RPMI7951 (cell line): ENCODE measurements around the gene PLCB2. TPM values are rescaled to one million over a fixed set of nuclear protein-coding genes. Genes with fewer than 3 reads are reported as not detected.

Experiments
- DNase-seq: peaks from one replicate; pipeline ENCODE4 v3.0.0-alpha.2; 2012; ENCODE audit warnings: low read depth
- total RNA-seq: library from RNA; depleted of rRNA; stranded (reverse); fragments of >200 nt; shearing (Covaris generic); gene quantifications from 2 replicates; pipeline ENCODE4 v1.2.3, GENCODE V29; 2014

PLCB2 gene
- total RNA-seq, 1 experiment from 2014 or later, result 1.6 TPM

GRCh38 chr15:40250304-40250656 is 57.5 kb downstream of the PLCB2 start:
- DNase-seq, result no peak

GRCh38 chr15:40249477-40250303 is 58.0 kb downstream of the PLCB2 start:
- peak; percentile 93 for DNase-seq

DNA sequence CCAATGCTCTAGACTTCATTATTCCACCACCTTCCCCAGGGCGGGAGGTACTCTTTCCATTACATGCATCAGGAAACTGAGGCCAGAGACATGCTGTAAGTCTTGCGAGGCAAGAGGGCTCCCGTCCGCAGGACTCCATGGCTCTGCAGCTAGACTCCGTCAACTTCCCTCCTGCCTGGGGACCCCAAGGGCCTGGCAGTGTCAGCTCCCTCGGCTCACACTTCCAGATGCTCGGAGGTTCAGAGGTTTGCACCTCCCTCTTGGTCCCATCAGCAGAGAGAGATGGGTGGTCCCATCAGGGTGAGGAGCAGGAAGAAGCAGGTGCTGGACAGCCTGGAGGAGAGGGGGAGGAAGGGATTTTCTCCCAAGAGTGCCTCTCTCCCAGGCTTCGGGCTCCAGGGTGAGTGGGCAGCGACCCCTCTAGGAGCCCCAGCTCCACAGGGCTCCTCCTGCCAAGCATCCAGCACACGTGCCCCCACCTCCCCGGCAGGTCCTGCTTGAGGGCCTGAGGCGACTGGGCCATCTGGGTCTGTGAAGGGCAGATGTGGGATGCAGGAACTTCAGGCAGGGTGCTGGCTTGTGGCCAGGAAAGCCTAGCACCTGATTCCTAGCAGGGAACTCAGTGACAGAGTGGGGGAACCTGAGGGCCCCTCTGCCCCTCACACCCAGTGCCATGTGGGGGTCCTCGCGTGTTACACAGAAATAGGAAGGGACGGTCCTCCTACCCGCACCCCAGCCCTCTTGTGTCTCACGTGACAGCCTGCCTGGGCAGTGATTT is 59.5 kb downstream of the PLCB2 start:
- DNase-seq, result no peak

DNA sequence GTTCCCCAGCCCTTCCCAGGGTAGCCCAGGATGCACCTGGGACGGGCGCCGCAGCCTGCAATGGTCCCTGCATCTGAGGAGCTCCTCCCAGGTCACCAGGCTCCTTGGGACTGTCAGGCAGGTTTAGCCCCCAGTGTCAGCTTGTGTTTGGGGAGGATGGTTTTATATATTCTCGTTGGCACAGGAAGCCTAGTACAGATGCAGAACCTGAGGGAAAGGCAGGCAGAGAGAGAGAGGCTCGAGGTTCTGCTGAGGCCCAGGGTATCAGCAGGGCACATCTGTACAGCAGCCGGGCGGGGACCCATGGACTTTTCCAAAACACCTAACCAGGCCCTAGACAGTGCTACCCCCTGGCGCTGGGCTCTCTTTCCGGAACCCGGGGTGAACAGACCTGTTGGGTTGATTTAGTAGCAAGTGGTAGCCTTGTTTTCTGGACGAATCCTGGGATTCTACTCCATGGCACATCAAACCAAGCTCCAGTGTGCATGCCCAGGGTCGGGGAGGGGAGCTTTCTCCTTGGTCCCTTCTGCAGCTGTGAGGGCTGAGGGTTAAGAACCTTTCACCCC is 60.2 kb downstream of the PLCB2 start:
- no peak for DNase-seq

DNA sequence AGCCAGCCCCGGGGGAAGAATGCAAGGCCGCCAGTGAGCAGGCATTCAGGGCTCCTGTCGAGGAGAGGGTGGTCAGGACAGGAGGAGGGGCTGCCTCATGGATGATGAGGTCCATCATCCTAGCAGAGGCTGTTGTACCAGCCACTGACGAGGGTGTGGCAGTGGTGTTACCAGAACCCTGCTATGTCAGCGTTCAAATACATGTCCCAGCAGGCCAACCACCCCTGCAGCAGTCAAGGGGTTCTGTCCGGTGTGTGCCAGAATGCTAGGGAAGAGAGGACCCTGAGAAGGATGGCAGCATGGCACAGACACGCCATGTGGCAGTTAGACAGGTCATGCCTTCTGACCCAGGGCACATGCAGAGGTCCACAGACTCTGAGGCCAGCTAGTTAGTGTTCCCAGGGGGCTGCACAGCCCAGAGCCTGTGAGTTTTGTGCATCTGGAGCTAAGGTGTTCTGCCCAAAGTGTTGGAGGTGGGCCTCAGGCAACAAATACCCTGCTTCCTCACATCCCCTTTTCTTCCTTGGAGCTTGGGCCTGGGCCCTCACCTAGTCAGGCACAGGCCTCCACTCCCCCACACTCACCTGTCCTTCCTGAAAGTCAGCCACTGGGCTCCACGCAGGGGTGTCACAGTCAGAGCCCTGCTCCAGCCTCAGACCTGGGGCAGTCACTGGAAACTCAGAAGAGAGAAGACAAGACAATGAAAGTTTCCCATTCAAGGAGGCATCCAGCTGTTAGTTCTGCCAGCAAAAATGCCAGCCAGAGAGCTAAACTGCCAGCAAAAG is 61.0 kb downstream of the PLCB2 start:
- DNase-seq, result no peak

- no peak for DNase-seq
Observed at GRCh38 chr15:40245666-40246450, 61.9 kb downstream of the PLCB2 start.

DNA sequence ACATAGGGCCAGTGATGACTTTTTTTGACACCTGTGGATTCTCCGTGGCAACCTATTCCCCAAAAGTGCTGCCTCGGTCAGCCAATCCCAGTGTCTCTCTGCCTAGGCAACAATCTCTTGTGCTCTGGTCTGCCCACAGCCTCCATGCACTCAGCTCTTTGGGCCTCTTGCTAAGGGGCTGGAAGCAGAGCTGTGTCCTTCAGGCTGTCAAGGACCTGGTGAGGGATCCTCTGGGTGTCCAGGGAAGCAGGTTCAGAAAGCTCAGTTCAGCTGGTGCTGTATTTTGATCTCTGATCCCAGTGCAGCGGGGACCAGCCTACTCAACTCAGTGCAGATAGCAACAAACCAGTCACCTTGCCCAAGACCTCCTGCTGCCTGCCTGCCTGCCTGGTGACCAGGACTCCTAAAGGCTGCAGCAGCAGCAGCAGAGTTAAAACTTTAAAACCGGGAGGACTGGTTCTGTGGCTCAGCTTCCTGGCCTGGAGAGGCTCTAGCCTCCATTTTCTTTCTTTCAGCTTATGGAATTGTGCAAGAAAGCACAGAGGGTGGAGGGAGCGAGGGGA is 62.7 kb downstream of the PLCB2 start:
- DNase-seq, result no peak

GRCh38 chr15:40243126-40243810 is 64.5 kb downstream of the PLCB2 start:
- DNase-seq, result no peak

DNA sequence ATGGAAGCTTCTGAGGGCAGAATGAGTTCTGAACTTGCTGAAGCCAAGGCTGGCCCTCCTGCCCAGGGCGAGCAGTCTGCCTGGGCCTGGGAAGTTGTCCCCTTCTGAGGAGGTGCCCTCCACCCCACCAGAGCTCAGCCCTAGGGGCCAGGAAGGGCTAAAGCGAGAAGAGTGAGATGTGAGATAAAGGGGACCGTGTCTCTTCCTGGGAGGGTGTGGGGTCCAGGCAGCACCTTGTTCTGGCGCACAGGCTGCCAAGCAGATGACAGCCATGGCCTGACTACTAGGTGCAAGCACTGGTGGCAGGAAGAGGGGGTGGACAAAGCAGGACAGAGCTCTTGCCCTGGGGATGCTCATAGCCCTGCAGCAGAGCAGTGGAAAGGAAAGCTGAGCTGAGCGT is 65.1 kb downstream of the PLCB2 start:
- no peak for DNase-seq

- no peak for DNase-seq
Observed at GRCh38 chr15:40242213-40242599, 65.5 kb downstream of the PLCB2 start.

DNA sequence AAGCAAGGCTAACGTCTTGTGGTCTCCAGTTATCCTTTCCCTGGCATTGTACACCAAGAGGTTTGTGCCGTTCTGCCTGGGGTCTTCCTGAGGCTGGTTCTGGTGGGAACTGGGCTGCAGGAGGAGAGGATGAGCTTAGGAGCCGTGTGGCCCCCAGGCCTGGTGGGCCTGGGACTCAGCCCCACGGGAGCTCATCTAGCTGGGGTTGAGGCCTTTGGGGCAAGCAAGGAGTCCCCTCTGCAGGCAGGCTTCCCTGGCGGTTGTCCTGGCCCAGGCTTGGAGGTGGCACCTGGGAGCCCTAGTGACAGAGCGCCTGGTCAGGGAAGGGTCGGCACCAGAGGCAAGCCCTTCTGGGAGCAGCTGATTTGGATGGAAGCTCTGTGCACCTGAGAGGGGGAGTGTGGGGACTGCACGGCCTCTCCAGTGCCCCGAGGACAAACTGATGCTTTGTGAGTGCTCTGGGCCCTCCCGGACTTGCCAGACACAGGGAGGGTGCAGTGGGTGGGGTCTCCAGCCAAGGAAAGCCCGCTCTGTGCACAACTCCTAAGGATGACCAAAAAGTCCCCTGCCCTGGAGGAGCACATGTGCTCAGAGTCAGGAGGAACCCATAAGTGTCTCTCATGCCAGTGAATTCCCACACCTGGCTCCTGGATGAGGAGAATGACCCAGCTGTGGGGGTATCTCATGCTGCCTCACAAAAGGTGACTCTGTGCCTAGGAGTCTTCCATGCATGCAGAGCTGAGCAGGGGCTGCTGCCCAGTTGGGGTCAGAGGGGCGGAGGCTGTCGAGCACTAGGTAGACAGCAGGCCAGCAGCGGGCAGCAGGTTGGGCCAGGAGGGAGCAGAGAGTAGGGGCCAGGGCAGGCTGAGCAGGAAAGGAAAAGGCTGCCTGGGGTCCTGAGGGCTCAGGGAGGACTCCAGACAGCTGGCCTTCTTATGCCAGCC is 66.2 kb downstream of the PLCB2 start:
- DNase-seq, result no peak

- DNase-seq, result peak; percentile 40
Observed at GRCh38 chr15:40240619-40241221, 67.0 kb downstream of the PLCB2 start.

DNA sequence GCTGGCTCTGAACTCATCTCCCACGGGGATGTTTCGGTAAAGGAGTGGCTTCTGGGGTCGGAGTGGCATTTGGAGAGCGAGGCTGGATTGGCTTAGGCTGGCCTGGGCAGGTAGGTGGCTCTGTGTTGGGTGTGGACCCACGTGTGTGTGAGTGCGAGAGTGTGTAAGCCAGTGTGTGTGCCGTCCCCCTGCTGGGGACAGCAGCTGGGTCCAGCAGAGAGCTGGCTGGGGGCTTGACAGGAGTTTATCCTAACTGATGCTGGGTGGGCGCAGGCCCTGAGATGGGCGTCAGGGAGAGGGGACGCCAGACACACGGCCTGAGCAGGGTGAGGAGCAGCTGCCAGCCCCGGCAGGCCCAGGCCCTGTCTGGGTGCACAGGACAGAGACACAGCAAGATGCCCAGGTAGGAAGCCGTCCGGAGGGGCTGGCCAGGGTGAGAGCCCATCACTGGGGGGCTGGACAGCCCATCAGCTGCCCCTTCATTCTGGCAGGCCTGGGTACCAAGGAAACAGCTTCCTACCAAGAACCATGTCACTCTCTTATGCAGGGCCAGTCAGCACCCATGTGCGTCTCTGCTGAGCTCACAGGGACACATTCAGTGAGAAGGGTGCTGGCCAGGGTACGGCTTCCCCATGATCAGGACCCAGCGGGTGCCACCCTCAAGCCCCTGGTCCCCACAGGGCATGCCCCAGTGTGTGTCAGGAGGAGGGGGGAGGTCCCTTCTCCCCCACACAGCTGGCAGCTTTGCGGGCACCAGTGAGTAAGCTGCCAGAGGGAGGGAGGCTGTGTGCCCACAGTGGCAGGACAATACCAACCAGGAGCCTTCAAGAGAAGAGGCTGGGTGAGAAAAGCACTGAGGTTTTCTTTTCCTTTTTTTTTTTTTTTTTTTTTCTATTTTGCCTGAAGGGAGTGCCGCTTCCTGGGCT is 67.8 kb downstream of the PLCB2 start:
- DNase-seq, result peak; percentile 68

DNA sequence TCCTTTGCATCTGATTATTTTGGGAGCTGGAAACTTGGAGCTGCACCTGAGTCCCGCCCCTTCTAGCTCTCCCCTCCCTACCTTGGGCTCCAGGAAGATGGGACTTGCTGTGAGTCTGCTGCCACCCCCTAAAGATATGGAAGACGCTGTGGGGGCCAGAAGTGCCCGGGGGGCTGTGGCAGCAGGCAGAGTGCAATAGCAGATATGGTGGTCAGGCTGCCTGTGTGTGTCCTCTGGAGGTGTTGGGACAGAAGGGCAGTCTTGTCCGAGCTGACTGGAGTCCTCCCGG is 68.4 kb downstream of the PLCB2 start:
- DNase-seq, result no peak

DNA sequence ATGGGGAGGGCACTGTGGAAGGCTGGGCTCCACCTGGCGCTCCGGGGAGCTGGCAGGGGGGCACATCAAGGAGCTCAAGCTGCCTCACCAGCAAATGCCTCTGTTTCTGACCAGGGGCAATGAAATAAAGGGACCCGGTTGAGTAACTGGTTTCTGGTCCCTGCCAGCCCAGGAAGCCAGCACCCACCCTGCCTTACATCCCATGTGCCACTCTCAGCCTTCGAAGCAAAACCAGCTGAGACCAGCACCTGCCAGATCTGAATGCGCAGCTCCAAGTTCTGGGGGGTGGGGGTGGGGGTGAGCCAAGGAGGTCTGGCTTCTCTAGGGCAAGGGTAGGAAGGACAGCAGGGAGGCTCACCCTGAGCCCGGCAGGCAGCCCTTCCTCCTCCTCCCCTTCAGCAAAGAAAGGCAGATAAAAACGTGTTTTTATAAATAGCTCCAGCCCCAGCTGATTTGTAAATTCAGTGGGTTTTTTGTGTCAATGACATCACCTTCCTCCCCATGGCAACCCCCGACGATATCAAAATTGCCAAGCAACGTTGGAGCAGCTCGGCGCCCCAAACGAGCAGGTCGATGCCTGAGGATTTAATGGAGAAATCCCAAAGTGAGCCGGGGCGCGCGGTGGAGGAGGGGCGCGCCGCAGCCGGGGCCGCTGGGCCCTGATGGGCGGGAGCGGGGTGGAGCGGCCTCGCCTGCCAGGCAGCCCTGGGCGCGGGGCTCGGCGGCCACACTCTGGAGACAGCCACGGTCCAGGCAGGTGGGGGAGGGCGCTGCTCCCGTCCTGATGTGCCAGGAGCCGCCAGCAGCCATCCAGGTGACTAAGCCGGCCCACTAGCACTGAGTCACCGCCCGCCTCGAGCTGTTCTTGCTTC is 69.0 kb downstream of the PLCB2 start, which contains the start of gene PAK6:
Gene PAK6 (plus strand): TSS at position 532 of the 872 bp plus-strand sequence. CDS start 25,723 bp downstream, outside the sequence.
- peak; percentile 77 for DNase-seq
